PFSK-1 (cell line): ENCODE measurements around the gene IL22.

ENCODE experiments used
- FOXP2 ChIP-seq: optimal IDR thresholded peaks from 2 replicates; pipeline ENCODE3; 2011; ENCODE audit warnings: borderline replicate concordance, control low read depth, inconsistent platforms; ENCODE audit not compliant: insufficient read depth; ENCODE audit errors: extremely low read length, extremely low read depth
- POLR2AphosphoS5 ChIP-seq: IDR thresholded peaks from 2 replicates; pipeline ENCODE4 v1.6.1; 2012; ENCODE audit warnings: low read depth, mild to moderate bottlenecking, control low read depth, low read length, moderate library complexity
- REST ChIP-seq, 2 experiments: IDR thresholded peaks; 2 replicates each; pipeline versions ENCODE4 v1.6.1 to v1.8.0; 2011 to 2012; ENCODE audit warnings: low read depth in 2 of 2, low read length in 2 of 2, control low read depth in 1 of 2, inconsistent platforms in 1 of 2, mild to moderate bottlenecking in 1 of 2, moderate library complexity in 1 of 2; ENCODE audit not compliant: insufficient read depth in 1 of 2
- SIN3A ChIP-seq: IDR thresholded peaks from 2 replicates; pipeline ENCODE4 v1.6.1; 2012; ENCODE audit warnings: mild to moderate bottlenecking, low read length, moderate library complexity, borderline replicate concordance; ENCODE audit not compliant: insufficient read depth
- TAF1 ChIP-seq: IDR thresholded peaks from 2 replicates; pipeline ENCODE4 v1.6.1; 2012; ENCODE audit warnings: low read length, control low read depth, borderline replicate concordance; ENCODE audit not compliant: insufficient read depth

DNA sequence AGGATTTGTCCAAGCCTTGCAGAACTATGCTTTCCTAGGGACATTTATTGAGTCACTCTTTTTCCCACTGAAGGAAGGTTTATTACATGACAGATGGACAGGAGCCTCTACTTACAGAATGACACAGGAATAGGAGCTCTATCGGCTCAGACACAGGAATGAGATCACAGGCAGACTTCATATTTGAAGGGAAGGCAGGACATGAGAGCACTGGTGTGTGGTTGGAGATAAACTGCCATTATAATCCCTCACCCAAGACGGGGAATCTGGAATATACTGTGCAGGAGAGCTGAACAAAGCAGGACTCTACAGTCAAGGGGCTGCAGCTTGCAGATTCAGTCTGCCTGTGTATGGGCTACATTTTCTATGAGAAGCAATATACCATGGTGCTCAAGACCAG is 26.8 kb upstream of the IL22 start:
- no peak for TF ChIP-seq POLR2AphosphoS5
- TF ChIP-seq REST (IDR thresholded peaks at IDR 0.05; ENCODE audit: insufficient read depth in 1 of 2, low read depth in 2 of 2, low read length in 2 of 2) = no peak
- TF ChIP-seq TAF1 = no peak
- TF ChIP-seq SIN3A = no peak
- TF ChIP-seq FOXP2 = no peak
